22Rv1 (cell line): ENCODE measurements around the gene NME3.

Experiments used
- CTCF ChIP-seq: fragments of 450-650 bp; IDR thresholded peaks from 2 replicates; pipeline ENCODE4 v1.5.1; 2017; ENCODE audit warnings: mild to moderate bottlenecking
- ZFX ChIP-seq: fragments of 450-650 bp; IDR thresholded peaks from 2 replicates; pipeline ENCODE4 v1.6.1; 2017; ENCODE audit warnings: antibody characterized with exemption, borderline replicate concordance

GRCh38 chr16:1791943-1792812, 20.8 kb upstream of the NME3 start:
- TF ChIP-seq CTCF = no peak
- TF ChIP-seq ZFX = no peak
